ENCODE data around the gene TPMT. TPM values are rescaled to one million over a fixed set of nuclear protein-coding genes. Genes with fewer than 3 reads are reported as not detected.

The TPMT gene
- total RNA-seq, 1 experiment from 2014 or later: 8.3 TPM

GRCh38 chr6:18107061-18107460, 47.8 kb downstream of the TPMT start:
- TF ChIP-seq, protein P1, sequence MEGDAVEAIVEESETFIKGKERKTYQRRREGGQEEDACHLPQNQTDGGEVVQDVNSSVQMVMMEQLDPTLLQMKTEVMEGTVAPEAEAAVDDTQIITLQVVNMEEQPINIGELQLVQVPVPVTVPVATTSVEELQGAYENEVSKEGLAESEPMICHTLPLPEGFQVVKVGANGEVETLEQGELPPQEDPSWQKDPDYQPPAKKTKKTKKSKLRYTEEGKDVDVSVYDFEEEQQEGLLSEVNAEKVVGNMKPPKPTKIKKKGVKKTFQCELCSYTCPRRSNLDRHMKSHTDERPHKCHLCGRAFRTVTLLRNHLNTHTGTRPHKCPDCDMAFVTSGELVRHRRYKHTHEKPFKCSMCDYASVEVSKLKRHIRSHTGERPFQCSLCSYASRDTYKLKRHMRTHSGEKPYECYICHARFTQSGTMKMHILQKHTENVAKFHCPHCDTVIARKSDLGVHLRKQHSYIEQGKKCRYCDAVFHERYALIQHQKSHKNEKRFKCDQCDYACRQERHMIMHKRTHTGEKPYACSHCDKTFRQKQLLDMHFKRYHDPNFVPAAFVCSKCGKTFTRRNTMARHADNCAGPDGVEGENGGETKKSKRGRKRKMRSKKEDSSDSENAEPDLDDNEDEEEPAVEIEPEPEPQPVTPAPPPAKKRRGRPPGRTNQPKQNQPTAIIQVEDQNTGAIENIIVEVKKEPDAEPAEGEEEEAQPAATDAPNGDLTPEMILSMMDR (conservative IDR thresholded peaks at IDR 0.05; ENCODE audit: low read depth, low read length): no peak
- TF ChIP-seq EZH2 (IDR thresholded peaks at IDR 0.05; ENCODE audit: borderline replicate concordance, low read depth, low read length, poor library complexity, severe bottlenecking): no peak
- no peaks in the 10 kb centered on the region for H3K9me3 ChIP-seq (ENCODE audit: low read depth, low read length, poor library complexity, severe bottlenecking)
- BruUV-seq (replicated peaks): no TSS peak
- no peak overlapping the region for H3K27ac ChIP-seq (ENCODE audit: low read depth, low read length, poor library complexity, severe bottlenecking)
- DNase-seq (ENCODE audit: low spot score): no peak
- H3K4me1 ChIP-seq (ENCODE audit: insufficient read depth, low read length, poor library complexity, severe bottlenecking): no peaks in the 10 kb centered on the region
- no peaks in the 10 kb centered on the region for H3K27me3 ChIP-seq (replicated peaks; ENCODE audit: insufficient read depth, low read depth, low read length, poor library complexity)
- intact Hi-C loops (cut with micrococcal nuclease; ENCODE audit: unreplicated experiment): no loop called here
- H3K36me3 ChIP-seq (ENCODE audit: insufficient read depth, low read length, poor library complexity, severe bottlenecking): no peaks in the 10 kb centered on the region
- ChIA-PET CTCF (no interaction called here), POLR2A (ENCODE audit: low non-redundant PET) (no interaction called here)
- no peak overlapping the region for H3K4me3 ChIP-seq (ENCODE audit: low read depth, low read length, poor library complexity, severe bottlenecking)

- POLR2A ChIA-PET (ENCODE audit: low non-redundant PET): no interaction called here
Observed at GRCh38 chr6:18102783-18103509, 51.9 kb downstream of the TPMT start.

DNA sequence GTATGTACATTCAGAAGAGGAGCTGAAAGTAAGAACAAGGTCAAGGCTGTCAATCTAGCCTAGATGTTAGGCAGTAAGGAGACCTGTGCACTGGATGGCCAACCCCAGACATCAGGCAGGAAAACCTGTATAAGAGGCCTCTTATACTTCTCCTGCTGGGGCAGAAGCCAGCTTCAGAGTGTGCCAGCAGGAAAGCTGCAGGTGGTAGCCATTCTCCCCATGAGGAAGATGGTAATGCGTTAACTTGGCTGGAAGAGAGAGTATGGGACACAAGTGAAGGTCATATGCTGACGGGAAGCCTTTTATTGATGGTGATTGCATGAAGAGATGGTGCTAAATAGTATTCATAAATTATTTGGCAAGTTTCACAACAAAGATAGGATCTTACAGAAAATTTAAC, 53.0 kb downstream of the TPMT start:
- H3K36me3 ChIP-seq (ENCODE audit: insufficient read depth, low read length, poor library complexity, severe bottlenecking): no peaks in the 10 kb centered on the region
- intact Hi-C loops (cut with micrococcal nuclease; ENCODE audit: unreplicated experiment): no loop called here
- DNase-seq (ENCODE audit: low spot score): no peak
- no peak overlapping the region for H3K27ac ChIP-seq (ENCODE audit: low read depth, low read length, poor library complexity, severe bottlenecking)
- ChIA-PET CTCF (no interaction called here), POLR2A (ENCODE audit: low non-redundant PET) (no interaction called here)
- no peaks in the 10 kb centered on the region for H3K4me1 ChIP-seq (ENCODE audit: insufficient read depth, low read length, poor library complexity, severe bottlenecking)
- no peak overlapping the region for H3K4me3 ChIP-seq (ENCODE audit: low read depth, low read length, poor library complexity, severe bottlenecking)
- no peaks in the 10 kb centered on the region for H3K9me3 ChIP-seq (ENCODE audit: low read depth, low read length, poor library complexity, severe bottlenecking)
- H3K27me3 ChIP-seq (replicated peaks; ENCODE audit: insufficient read depth, low read depth, low read length, poor library complexity): no peaks in the 10 kb centered on the region
- no peak for TF ChIP-seq EZH2 (IDR thresholded peaks at IDR 0.05; ENCODE audit: borderline replicate concordance, low read depth, low read length, poor library complexity, severe bottlenecking)
- TF ChIP-seq, protein P1 (conservative IDR thresholded peaks at IDR 0.05; ENCODE audit: low read depth, low read length): no peak
- no TSS peak for BruUV-seq (replicated peaks)

More at GRCh38 chr6:18102783-18103509, 51.9 kb downstream of the TPMT start:
- no peak for DNase-seq (ENCODE audit: low spot score)
- no TSS peak for BruUV-seq (replicated peaks)
- Histone ChIP-seq H3K27ac (ENCODE audit: low read depth, low read length, poor library complexity, severe bottlenecking) (no peak overlapping the region), H3K4me1 (ENCODE audit: insufficient read depth, low read length, poor library complexity, severe bottlenecking) (no peaks in the 10 kb centered on the region), H3K4me3 (ENCODE audit: low read depth, low read length, poor library complexity, severe bottlenecking) (no peak overlapping the region), H3K9me3 (ENCODE audit: low read depth, low read length, poor library complexity, severe bottlenecking) (no peaks in the 10 kb centered on the region), H3K36me3 (ENCODE audit: insufficient read depth, low read length, poor library complexity, severe bottlenecking) (no peaks in the 10 kb centered on the region), H3K27me3 (replicated peaks; ENCODE audit: insufficient read depth, low read depth, low read length, poor library complexity) (no peaks in the 10 kb centered on the region)
- intact Hi-C loops (cut with micrococcal nuclease; ENCODE audit: unreplicated experiment): no loop called here
- TF ChIP-seq, protein P1 (conservative IDR thresholded peaks at IDR 0.05; ENCODE audit: low read depth, low read length): no peak
- TF ChIP-seq EZH2 (IDR thresholded peaks at IDR 0.05; ENCODE audit: borderline replicate concordance, low read depth, low read length, poor library complexity, severe bottlenecking): no peak
- CTCF ChIA-PET: no interaction called here
